DMS 273 treated with DMSO at 0.1 percent for 48 hours (cell line): ENCODE data around the gene MAPK11.

Experiments used
- DNase-seq: peaks from one replicate; lab custom pipeline; 2025; lab: John Stamatoyannopoulos, UW

Gene MAPK11

GRCh38 chr22:50248196-50249081, 21.7 kb downstream of the MAPK11 start:
- no peak for DNase-seq

DNA sequence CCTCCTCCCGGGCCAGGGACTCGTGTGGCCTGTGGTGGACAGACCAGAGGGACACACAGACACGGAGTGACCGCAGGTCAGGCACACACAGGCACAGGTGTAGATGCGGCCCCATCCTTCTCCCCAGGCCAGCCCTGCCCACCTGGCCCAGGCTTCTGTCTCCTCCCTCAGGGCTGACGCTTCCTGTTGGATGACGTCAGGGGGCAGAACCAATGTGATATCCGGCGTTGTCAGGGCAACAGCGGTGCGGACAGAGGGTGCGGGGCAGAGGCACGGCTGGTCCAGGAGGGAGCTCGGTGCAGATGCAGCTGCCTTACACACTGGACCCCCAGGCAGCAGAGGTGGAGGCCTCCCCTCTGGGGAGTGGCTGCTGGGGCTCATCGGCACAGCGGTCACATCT, 22.4 kb downstream of the MAPK11 start:
- no peak for DNase-seq

- DNase-seq = no peak
Observed at GRCh38 chr22:50246242-50247175, 23.7 kb downstream of the MAPK11 start.

DNA sequence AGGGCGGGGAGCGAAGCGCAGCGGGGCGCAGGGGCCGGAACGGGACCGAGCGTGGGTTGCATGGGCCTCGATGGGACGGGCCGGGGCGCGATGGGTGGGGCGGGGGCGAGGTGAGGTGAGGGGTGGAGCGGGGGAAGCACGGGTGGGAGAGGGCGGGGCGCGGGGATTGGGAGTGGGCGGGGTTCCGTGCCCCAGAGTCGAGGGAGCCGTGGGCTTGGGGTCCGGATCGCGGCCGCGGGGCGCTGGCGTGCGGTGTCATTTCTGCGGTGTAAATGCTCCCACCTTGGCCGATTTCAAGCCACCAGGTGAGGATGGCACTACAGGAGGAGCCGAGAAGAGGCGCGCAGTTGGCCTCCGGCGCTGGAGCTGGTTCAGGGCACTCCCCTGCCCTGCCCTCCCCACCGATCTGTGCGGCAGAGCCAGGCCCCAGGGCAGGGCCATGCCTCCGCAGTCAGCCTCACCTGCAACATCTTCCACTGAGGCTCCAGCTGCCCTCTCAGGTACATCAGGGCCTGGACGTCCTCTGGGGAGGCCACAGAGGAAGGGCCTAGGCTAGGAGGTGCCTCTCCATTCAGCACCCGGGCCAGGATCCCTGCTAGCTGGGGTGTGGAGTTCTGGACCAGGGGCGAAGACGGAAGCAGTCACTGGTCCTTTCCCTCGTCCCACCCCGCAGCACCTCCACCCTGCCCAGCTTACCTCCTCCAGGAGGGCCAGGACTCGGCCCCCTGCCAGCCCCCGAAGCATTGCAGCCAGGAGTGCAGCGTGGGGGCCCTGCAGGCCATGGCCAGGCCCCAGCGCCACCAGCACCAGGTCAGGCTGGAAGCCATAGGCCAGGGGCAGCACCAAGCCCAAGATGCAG, 24.7 kb downstream of the MAPK11 start:
- no peak for DNase-seq

DNA sequence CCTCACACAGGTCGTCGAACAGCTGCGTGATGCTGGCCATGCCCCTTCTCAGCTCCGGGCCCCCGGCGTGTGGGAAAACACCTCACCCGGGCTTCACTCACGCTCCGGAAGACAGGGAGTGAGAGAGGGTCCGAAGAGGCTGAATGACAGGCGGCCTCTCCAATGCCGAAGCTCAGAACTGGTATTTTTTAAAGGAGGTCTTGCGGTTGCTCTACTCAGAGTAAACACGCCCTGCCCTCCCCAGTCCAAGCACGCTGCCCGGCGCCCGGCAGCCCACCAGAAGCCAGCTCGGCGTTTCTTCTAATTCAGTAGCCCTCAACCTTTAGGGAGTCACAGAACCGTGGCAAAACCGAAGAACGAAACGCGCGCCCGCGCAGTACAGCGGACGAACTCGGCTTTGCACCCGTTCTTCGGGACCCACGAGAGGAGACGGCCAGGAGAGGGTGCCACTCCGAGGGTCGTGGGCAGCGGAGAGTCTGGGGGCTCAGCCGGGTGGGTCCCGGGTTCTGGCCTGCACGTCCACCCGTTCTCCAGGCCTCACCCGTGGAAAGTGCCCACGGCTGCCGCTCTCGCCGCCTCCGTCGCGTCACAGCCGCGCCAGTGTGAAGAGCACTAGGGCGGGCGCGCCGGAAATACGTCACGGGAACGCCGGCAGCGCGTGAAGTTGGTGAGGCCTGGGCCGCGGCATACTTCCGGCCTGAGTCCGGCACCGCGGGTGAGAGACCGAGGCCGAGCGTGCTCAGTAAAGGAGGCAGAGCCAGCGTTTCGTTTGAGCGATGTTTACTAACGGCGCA, 25.6 kb downstream of the MAPK11 start, which contains the start of gene TUBGCP6:
TSS of gene TUBGCP6 (minus strand) at position 604 of the 794 bp plus-strand sequence. CDS start at position 40, 564 bp downstream.
- DNase-seq = peak; percentile 64

DNA sequence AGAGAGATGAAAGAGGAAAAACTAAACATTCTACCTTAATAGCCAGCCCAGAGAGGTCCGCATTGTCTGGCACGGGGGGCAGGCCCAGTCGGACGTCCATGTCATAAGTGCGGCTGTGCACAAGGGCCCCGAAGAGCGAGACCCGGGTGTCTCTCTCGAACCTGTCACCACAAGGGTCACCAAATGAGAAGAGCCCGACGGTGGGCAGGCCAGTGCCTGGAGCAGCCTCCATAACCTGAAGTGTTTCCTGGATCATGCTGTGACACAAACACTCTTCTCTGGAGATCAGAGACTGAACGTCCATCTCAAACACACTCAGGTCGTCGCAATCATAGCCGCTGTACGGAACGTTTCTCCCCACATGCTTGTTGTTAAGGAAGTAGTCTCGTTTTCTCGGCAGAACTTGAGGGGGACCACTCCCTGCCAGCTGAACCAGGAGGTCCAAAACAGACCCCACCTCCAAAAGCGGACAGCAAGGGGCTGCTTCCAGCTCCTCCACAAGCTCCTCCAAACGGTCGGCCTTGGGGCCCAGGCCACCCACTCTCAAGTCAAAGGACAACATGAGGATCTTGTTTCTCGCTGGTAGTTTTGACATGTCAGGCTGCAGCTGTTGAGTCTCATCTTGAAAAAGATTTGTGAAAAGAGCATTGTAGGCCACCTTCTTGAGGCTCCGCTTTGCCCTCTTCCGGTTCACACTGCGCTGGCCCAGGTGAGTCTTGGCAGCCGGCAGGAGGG, 26.3 kb downstream of the MAPK11 start:
- DNase-seq = no peak

DNA sequence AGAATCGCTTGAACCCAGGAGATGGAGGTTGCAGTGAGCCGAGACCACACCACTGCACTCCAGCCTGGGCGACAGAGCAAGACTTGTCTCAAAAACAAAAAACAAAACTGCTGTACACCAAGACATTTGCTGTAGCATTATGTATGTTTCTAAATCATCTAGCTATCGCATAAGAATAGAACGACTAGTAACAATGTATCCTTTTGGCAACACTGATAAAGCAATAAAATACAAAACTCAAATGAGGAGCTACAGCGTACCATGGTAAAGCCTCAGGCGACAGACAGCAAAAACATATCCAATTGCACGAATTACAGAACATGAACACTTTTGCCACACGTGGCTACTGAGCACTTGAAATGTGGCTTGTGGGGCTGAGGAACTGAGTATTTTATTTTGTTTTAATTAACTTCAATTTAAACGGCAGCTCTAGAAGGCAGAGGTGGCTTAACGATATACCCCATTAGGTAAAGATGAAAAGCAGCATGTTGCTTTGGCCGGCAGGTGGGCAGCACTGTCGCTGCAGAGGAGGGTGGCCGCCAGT, 27.7 kb downstream of the MAPK11 start:
- DNase-seq = no peak

DNA sequence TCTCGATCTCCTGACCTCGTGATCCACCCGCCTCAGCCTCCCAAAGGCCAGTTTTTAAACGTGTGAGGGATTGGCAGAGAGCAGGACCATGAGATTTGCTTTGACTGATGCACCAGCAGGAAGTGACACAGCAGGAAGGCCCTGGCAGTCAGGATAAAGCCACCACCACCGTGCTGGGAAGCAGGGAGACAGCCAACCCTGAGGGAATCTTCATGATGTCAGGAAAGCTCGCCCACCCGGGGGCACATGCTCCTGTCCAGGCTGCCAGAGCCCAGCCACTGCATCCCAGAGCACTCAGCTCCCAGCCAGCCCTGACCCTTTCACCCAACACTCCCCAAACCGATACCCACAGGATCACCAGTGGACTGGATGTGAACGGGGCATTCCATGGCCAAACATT, 31.4 kb downstream of the MAPK11 start:
- no peak for DNase-seq

DNA sequence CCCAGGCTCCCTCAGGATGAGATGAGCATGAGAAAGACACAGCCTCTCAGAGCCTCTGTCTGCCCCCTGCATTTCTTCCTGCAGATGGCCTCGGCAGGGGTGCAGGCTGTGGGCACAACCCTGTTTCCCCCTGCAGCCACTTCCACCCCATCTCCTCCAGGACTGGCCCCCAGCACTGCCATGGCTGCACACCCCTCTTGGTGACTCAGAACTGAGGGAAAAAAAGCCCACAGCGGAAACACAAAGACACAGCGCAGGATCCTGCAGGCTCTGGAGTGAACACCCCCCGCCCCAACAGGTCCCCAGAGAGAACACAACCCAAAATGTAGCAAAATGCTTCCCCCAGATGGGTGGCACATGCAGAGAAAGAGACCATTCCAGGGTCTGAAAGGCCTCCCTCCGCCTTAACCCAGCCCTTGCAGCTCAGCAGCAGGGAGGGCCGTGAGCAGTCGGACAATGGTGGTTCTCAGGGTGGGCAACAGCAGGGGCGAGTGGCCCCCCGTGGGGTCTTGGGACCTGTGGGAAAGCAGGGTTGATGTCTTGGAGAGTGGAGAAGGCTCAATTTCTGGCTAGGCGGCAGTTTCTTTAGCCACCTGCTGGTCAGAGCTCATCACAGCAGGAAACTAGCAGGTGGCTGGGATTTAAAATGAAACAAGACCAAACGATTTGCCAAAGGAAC, 33.3 kb downstream of the MAPK11 start:
- DNase-seq = no peak

- DNase-seq = no peak
Observed at GRCh38 chr22:50233223-50233622, 37.0 kb downstream of the MAPK11 start.

DNA sequence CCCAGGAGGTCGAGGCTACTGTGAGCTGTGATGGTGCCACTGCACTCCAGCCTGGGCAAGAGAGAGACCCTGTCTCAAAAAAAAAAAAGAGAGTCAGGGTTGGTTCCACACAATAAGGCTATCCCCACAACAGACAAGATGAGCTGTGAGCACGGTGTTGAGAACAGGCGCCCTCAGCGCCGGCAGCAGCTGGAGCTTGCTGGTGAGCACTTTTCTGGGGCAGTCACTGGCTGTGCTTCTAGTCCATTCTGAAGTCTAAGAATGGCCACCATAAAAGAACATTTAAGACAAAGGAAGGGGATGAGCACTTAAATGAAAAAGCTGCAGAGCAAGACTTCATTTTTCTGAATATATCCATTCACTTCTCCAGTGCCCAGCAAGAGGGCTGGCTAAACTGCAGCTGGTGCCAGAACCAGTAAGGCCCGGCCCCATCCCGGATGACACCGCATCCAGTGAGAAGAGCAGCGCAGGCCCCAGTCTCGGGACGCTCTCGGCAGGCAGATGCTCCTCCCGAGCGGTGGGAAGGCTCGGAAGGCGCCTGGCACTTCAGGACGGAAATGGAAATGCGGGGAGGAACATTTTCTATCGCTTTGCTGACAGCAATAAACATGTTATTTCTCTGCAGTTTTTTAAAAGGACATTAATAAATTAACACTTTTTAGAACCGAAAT, 37.6 kb downstream of the MAPK11 start:
- no peak for DNase-seq

DNA sequence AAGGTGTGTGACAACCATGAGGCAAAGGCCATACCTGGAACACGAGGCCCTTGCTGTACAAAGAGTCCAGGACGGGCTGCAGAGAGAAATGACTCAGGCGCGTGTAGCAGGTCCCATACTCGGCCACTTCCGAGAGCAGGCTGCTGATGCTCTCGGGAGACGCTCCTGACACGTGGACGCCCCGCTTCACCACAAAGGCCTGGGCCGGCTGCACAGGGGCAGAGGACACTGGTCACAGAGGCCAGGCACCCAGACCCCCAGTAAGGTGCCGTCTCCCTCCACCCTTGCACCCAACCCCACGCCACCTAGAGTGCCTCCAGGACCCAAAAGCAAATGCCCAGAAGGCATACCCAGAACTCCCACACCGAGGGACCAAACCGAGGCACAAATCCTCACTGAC, 40.8 kb downstream of the MAPK11 start:
- no peak for DNase-seq

GRCh38 chr22:50228366-50228765, 41.8 kb downstream of the MAPK11 start:
- DNase-seq = no peak

DNA sequence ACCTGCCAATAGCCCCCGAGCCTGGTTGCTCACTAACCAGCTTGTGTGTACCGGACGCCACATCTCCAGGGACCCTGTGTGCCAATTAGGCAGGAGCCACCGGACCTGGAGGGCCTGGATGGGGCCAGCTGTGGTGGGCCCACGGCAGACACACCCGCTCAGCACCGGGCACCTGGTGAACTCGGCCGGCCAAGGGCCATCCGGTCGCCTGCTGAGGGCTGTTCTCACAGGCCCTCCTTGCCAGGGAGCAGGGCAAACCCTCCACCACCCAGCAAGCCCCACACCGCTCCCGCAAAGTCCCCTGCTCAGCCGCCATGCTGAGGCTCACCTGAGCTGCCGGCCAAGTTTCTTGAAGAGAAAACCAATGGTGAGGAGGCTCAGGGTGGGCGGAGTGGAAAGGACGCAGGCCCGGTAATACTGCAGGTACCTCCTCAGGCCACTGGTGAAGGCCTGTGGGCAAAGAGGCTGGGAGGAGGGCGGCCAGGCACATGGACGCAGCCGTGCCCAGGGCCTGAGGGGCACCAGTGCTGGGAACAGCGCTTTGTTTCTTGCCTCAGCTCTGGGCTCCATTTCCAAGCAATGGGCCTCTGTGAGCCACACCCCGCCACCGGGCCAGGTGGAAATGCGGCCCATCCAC, 42.5 kb downstream of the MAPK11 start:
- no peak for DNase-seq

- no peak for DNase-seq
Observed at GRCh38 chr22:50226875-50227165, 43.4 kb downstream of the MAPK11 start.

DNA sequence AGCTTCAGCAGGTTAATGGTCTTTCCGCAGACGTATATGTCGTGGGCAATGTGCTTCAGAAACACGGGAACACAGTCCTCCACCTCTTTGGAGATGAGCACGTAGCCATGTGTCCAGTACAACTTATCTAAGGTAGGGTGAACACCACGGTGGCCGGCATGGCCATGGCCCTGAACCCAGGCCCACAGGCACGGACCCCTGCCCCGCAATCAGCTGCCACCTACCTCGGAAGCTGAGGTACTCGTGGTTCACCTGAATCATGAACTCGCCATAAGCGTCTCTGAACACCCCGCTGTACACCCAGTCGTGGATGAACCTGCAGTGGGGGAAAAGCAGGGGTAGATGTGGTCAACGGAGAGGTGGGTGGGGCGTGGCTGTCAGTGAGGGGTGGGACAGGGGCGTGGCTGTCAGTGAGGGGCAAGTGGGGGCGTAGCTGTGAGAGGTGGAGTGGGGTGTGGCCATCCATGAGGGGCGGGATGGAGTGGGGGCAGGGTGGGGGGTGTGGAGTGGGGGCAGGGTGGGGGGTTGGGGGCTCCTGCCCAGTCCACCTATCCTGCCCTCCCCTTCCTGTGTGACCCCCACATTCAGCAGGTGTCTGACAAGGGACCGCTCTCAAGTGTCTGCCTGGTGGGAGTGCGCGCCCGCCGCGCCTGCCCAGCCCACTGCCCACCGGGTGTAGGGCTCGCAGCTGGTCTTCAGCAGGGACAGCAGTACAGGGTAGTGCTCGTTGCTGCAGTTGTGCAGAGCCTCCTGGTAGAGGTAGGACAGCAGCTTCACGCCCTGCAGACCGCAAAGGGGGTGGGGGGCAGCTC, 43.9 kb downstream of the MAPK11 start:
- no peak for DNase-seq

DNA sequence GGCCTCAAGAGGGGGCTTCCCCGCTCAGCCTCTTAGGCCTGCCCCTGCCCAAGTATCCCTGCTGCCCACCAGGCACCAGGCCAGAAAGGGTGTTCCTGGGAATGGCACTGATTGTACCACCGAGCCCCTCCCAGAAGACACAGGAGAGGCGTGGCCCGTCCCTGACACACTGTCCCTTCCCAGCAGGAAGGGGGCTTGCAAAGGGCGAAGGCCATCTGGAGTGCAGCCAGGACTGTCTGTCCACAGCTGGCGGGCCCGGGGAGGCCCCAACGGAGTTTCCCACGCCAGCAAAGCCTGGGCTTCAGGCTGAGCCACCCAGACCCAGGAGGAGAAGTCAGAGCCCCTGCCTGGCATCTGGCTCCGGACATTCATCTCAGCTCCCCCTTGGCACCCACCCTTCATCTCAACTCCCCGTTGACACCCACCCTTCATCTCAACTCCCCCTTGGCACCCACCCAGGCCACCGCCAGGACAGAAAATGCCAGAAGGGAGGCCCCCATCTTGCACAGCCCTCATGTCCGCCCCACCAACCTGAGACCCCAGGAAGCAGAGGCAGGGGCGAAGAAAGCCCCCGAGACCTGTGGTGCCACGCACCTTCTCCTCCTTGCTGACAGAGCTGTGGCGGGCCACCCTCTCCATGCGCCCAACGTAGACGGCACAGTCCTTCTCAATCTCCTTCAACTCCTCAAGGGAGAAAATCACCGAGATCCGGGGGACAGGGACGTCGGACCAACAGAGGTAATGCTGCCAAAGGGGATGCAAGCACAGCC, 44.8 kb downstream of the MAPK11 start:
- DNase-seq = no peak
